Measurements from ENCODE around the gene RPS5. TPM values are rescaled to one million over a fixed set of nuclear protein-coding genes. Genes with fewer than 3 reads are reported as not detected.
A peak's percentile ranks its signal among the peaks of the same experiment; 100 is the strongest.

RPS5 gene
- total and polyA plus RNA-seq, 9 of the 15 experiments (the other 6 are each of a cell fraction or from before 2014, with no cell fraction given), result 1,228 to 3,570 (median 2,484) TPM

- no peak for TF ChIP-seq ZNF512 (tag; IDR thresholded peaks at IDR 0.05)
- TF ChIP-seq TCF7 (IDR thresholded peaks at IDR 0.05; ENCODE audit: borderline replicate concordance), result 0 out of 2 replicates have a peak, but pooled peaks have one; percentile 10
- peak; percentile 47; the same call in 1 of the 2 replicates for TF ChIP-seq HNRNPL (IDR thresholded peaks at IDR 0.05; ENCODE audit: low read depth, low read length)
- TF ChIP-seq ARID3A (IDR thresholded peaks at IDR 0.05; ENCODE audit: borderline replicate concordance, low read depth, low read length), result no peak
- TF ChIP-seq, protein P1, sequence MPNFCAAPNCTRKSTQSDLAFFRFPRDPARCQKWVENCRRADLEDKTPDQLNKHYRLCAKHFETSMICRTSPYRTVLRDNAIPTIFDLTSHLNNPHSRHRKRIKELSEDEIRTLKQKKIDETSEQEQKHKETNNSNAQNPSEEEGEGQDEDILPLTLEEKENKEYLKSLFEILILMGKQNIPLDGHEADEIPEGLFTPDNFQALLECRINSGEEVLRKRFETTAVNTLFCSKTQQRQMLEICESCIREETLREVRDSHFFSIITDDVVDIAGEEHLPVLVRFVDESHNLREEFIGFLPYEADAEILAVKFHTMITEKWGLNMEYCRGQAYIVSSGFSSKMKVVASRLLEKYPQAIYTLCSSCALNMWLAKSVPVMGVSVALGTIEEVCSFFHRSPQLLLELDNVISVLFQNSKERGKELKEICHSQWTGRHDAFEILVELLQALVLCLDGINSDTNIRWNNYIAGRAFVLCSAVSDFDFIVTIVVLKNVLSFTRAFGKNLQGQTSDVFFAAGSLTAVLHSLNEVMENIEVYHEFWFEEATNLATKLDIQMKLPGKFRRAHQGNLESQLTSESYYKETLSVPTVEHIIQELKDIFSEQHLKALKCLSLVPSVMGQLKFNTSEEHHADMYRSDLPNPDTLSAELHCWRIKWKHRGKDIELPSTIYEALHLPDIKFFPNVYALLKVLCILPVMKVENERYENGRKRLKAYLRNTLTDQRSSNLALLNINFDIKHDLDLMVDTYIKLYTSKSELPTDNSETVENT (CRISPR knock-in tag; IDR thresholded peaks at IDR 0.05), result peak; percentile 52; the same call in 1 of the 2 replicates
- peak; percentile 25 for TF ChIP-seq SAP30 (IDR thresholded peaks at IDR 0.05; ENCODE audit: borderline replicate concordance, insufficient read depth, low read depth, low read length, poor library complexity, severe bottlenecking)
- peak; percentile 93 for TF ChIP-seq NFIC (IDR thresholded peaks at IDR 0.05)
- no peak for TF ChIP-seq OTX1 (CRISPR knock-in tag; IDR thresholded peaks at IDR 0.05)
- no peak for TF ChIP-seq DLX4 (CRISPR knock-in tag; IDR thresholded peaks at IDR 0.05)
- TF ChIP-seq MLX (CRISPR knock-in tag; conservative IDR thresholded peaks at IDR 0.05), result no peak
- TF ChIP-seq, protein P2, sequence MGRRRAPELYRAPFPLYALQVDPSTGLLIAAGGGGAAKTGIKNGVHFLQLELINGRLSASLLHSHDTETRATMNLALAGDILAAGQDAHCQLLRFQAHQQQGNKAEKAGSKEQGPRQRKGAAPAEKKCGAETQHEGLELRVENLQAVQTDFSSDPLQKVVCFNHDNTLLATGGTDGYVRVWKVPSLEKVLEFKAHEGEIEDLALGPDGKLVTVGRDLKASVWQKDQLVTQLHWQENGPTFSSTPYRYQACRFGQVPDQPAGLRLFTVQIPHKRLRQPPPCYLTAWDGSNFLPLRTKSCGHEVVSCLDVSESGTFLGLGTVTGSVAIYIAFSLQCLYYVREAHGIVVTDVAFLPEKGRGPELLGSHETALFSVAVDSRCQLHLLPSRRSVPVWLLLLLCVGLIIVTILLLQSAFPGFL (CRISPR knock-in tag; IDR thresholded peaks at IDR 0.05), result no peak
- no peak for TF ChIP-seq ZNF184 (CRISPR knock-in tag; IDR thresholded peaks at IDR 0.05)
- peak; percentile 78 for TF ChIP-seq CCNT2 (IDR thresholded peaks at IDR 0.05; ENCODE audit: borderline replicate concordance, extremely low read depth, insufficient read length, low read depth, low read length)
- TF ChIP-seq RBM14 (IDR thresholded peaks at IDR 0.05; ENCODE audit: borderline replicate concordance, insufficient read depth, low read depth, low read length), result peak; percentile 87; the same call in 1 of the 2 replicates
- TF ChIP-seq PHB (CRISPR knock-in tag; IDR thresholded peaks at IDR 0.05), result peak; percentile 69; the same call in 1 of the 2 replicates
- TF ChIP-seq ZNF766 (CRISPR knock-in tag; conservative IDR thresholded peaks at IDR 0.05), result 0 out of 2 replicates have a peak, but pooled peaks have one; percentile 34
- TF ChIP-seq RUNX1 (IDR thresholded peaks at IDR 0.05; ENCODE audit: low read depth), result no peak
- TF ChIP-seq TFAM (CRISPR knock-in tag; conservative IDR thresholded peaks at IDR 0.05), result no peak
Measured at GRCh38 chr19:58408152-58409009, 21.3 kb downstream of the RPS5 start, which contains the start of gene ZNF584 (continued).
